NCI-H187 (cell line): ENCODE data around the gene LTA4H.
A peak's percentile ranks its signal among the peaks of the same experiment; 100 is the strongest.

Experiments used
- DNase-seq, 2 experiments: peaks; one replicate each; lab custom pipeline; 2025; lab: John Stamatoyannopoulos, UW

The LTA4H gene

GRCh38 chr12:96057986-96058553 lies 22.7 kb upstream of the LTA4H start:
- no peak for DNase-seq

DNA sequence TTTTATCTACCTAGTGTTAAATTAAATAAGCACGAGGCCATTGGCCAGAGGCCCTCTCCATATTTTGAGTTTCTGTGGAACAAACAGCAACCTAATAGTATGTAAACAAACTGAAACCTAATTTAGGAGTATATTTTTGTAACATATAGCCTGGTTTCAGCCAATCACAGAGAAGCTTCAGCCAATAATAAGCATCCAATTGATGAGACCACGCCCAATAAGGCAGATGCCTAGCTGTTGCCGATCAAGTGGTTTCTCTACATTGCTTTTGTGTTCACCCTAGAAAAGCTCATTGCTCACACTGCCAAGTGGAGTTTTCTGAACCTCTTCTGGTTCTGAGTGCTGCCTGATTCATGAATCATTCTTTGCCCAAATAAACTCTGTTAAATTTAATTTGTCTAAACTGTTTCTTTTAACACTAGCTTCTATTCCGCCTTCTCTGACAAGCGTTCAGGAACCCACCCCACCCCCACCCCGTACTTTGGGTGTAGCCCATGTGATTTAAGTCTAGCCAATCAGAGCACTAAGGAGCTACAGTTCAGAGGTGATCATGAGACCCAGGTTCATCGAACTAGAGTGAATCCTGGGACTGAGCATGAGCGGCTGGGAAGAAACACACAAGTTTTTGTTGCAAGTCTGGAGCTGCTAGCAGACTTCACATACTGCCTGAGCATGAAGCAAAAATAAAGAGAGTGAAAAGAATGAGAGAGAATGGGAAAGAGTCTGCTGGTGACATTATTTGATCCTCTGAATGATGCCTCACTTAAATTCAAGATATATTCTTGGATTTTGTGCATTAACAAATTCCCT lies 21.5 kb upstream of the LTA4H start:
- no peak for DNase-seq

DNA sequence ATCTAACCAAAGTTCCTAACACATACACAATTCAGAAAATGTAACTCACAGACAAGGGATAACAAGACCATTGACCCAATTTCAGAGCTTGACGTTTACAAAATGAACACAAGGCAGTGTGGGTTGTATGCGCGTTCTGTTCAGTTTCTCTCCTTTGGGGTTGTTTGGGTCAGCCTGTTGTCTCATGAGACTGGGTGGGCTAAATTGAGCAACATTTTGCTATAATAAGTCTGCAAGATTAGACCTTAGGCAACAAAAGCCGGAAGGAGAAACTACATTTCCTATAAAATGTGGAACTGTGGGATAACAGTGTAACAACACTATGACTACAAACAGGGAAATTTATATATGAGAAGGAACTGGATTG lies 18.8 kb upstream of the LTA4H start:
- no peak for DNase-seq

DNA sequence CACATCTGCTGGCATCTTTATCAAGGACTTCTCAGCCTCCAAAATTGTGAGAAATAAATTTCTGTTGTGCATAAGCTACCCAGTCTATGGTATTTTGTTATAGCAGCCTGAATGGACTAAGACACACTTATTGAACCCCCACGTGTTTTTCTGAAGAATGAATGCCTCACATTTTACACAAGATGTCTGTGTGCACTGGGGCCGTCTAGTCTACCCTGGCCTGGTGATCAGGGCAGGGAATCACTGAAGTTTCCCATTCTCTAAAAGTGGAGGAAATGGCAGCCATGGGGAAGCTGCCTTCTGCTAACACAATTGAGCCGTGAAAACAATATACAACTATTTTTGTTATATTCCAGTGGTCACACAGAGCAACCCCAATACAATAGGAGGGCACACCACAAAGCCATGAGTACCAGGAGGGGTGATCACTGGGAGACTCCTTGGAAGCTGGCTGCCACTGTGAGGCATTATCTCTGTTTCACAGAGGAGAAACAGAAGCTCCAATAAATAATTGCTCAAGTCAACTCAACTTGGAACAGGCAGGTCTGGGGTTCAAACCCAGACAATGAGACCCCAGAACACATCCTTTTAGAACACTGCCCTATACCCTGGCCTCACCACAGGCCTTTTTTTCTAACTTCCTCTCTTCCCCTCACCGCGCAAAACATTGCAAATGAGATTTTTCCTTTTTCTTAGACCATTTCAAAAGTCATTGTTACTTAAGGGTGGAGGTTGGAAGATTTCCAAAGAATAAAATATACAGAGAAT lies 18.3 kb upstream of the LTA4H start:
- no peak for DNase-seq

GRCh38 chr12:96051756-96052485 lies 16.5 kb upstream of the LTA4H start:
- DNase-seq: no peak

DNA sequence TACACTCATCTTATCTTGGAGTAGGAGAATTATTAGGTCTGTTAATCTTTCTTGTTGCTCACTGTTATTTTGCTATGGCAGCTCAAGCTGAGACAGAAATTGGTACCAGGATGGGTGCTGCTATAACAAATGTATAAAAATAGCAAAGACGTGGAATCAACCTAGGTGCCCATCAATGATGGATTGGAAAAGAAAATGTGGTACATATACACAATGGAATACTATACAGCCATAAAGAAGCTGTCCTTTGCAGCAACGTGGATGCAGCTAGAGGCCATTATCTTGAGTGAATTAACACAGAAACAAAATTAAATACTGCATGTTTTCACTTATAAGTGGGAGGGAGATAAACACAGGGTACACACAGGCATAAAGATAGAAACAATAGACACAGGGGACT lies 14.8 kb upstream of the LTA4H start:
- DNase-seq: no peak

DNA sequence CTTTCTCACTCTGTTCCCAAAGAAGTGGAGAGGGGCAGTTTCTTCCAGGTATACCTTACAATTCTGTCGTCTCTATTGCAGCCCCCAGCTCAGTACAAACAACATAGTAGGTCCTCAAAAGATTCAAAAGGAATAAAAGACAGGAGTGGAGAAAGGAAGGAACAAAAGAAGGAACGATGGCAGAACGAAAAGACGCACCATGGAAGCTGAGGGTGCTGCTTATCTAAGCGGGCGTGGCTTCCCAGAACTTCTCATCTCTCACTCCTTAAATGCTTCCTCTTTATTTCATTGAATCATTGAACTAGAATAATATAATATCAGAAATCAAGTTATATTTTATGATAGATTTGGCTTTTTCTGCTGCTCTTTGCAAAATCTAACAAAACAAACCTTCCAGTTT lies 13.7 kb upstream of the LTA4H start:
- no peak for DNase-seq

GRCh38 chr12:96048393-96048969 lies 13.1 kb upstream of the LTA4H start:
- no peak for DNase-seq

- DNase-seq: peak; percentile 66 to 78
Observed at GRCh38 chr12:96047229-96048211, 12.1 kb upstream of the LTA4H start.

GRCh38 chr12:96046543-96047228 lies 11.3 kb upstream of the LTA4H start:
- no peak for DNase-seq

- no peak for DNase-seq
Observed at GRCh38 chr12:96045566-96045965, 10.2 kb upstream of the LTA4H start.

- DNase-seq: no peak
Observed at GRCh38 chr12:96044943-96045290, 9.5 kb upstream of the LTA4H start.

GRCh38 chr12:96044017-96044942 lies 8.9 kb upstream of the LTA4H start:
- DNase-seq: no peak

- no peak for DNase-seq
Observed at GRCh38 chr12:96041181-96041580, 5.8 kb upstream of the LTA4H start.

DNA sequence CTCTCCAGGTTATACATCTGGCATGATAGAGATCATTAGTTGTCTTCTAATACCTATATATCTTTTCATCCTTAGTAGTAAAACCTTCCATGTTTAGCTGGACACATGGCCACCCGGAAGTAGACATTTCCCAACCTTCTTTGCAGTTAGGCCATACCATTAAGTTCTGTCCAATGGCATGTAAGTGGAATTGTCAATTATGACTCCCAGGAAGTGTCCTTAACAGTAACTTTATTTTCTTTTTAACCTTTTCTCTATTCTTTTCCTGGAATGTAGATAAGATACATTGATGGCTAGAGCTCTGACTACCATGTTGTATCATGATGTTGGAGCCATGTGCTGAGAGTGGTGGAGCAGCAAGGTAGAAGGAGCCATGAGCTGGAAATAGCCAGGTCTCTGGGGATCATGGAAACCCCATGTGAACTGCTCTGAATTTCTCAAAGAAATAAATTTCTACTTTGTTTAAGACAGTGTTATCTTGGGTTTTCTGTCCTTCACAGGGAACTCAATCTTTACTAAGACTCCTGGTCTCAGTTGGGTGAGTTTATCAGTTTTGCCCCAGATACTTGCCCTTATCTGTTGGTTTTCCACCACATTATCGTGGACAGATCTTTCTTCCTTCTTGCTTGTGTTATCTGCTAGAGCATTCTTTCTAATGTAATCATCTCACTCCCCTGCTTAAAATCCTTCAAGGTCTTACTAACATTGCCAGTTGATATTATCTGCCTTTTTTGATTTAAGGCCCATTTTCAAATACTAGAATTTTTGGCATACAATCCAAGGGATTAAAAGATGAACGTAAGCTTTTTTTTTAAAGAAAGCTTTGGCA lies 5.1 kb upstream of the LTA4H start:
- DNase-seq: no peak

- no peak for DNase-seq
Observed at GRCh38 chr12:96039516-96039915, 4.1 kb upstream of the LTA4H start.

GRCh38 chr12:96036765-96037455 lies 1.5 kb upstream of the LTA4H start:
- DNase-seq: no peak
